ENCODE measurements around the gene MICAL3. TPM values are rescaled to one million over a fixed set of nuclear protein-coding genes. Genes with fewer than 3 reads are reported as not detected.
"Not testable (repeated sequence)": the region's sequence is repeated elsewhere in the genome, so short reads cannot be mapped to it uniquely, and the experiment has no call there.

MICAL3 gene
- total and polyA plus RNA-seq, 4 donors, result 4.4 to 30.7 (median 15.4) TPM

DNA sequence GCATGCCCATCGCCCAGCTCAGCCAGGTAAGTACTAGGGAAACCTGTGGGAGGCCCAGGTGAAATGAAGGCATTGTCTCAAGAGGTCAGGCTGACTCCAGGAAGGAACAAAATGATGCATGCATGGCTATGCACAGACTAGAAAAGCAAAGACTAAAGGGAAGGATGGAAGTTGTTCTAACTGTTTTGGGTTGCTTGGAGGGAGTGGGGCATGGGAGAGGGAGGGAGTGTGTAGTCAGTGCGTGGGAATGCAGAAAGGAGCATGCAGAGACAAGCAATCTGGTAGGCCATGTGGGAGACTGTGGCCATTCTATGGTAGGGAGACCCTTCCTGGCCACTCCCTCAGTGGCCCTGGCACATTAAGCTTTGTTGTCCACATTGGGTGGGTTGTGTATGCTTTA is 2.9 kb downstream of the MICAL3 start:
- ATAC-seq (ENCODE audit: insufficient read depth, low FRiP score) (no peak), DNase-seq (no peak)
- H3K27ac ChIP-seq (ENCODE audit: low read depth in 1 of 2, low read length in 1 of 2), result no peak overlapping the region
- H3K4me1 ChIP-seq (ENCODE audit: control insufficient read depth in 5 of 5, insufficient read depth in 5 of 5, low read length in 5 of 5), result peaks cover 0 to 15% (median 0%) of the 10 kb centered on the region in 5 donors
- no peaks in the 10 kb centered on the region for H3K36me3 ChIP-seq (ENCODE audit: control insufficient read depth in 4 of 4, insufficient read depth in 4 of 4, low read length in 4 of 4)
- no peak overlapping the region for H3K4me3 ChIP-seq
- H3K9me3 ChIP-seq (ENCODE audit: control insufficient read depth in 4 of 4, insufficient read depth in 3 of 4, low read length in 3 of 4), result no peaks in the 10 kb centered on the region
- H3K27me3 ChIP-seq (ENCODE audit: control insufficient read depth in 3 of 3, insufficient read depth in 3 of 3, low read length in 2 of 3), result peaks cover 0 to 7% (median under 1%) of the 10 kb centered on the region in 3 donors
- no peak overlapping the region for H3K9ac ChIP-seq (ENCODE audit: insufficient read depth in 1 of 2, low read length in 2 of 2)
- WGBS, 2 donors, result 92 to 93% methylated on average over 2 of the region's 2 CpGs
- TF ChIP-seq, protein P1, sequence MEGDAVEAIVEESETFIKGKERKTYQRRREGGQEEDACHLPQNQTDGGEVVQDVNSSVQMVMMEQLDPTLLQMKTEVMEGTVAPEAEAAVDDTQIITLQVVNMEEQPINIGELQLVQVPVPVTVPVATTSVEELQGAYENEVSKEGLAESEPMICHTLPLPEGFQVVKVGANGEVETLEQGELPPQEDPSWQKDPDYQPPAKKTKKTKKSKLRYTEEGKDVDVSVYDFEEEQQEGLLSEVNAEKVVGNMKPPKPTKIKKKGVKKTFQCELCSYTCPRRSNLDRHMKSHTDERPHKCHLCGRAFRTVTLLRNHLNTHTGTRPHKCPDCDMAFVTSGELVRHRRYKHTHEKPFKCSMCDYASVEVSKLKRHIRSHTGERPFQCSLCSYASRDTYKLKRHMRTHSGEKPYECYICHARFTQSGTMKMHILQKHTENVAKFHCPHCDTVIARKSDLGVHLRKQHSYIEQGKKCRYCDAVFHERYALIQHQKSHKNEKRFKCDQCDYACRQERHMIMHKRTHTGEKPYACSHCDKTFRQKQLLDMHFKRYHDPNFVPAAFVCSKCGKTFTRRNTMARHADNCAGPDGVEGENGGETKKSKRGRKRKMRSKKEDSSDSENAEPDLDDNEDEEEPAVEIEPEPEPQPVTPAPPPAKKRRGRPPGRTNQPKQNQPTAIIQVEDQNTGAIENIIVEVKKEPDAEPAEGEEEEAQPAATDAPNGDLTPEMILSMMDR (IDR thresholded peaks at IDR 0.05; ENCODE audit: control extremely low read depth, extremely low read depth), result no peak

DNA sequence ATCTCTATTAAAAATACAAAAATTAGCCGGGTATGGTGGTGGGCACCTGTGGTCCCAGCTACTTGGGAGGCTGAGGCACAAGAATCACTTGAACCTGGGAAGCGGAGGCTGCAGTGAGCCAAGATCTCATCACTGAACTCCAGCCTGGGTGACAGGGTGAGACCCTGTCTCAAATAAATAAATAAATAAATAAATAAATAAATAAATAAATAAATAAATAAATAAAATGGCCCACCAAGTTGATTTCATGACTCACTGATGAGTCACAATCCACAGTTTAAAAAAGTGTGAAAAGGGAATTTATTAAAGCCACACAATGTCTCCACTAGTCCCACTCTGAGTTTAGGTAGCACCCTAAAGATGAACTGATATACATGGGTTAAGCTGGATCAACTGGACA is 3.6 kb downstream of the MICAL3 start:
- not testable (repeated sequence) for ATAC-seq (ENCODE audit: insufficient read depth, low FRiP score); H3K36me3 ChIP-seq (ENCODE audit: control insufficient read depth in 4 of 4, insufficient read depth in 4 of 4, low read length in 4 of 4); H3K4me3 ChIP-seq; DNase-seq; H3K27ac ChIP-seq (ENCODE audit: low read depth in 1 of 2, low read length in 1 of 2); H3K27me3 ChIP-seq (ENCODE audit: control insufficient read depth in 3 of 3, insufficient read depth in 3 of 3, low read length in 2 of 3); H3K9me3 ChIP-seq (ENCODE audit: control insufficient read depth in 4 of 4, insufficient read depth in 3 of 4, low read length in 3 of 4); H3K9ac ChIP-seq (ENCODE audit: insufficient read depth in 1 of 2, low read length in 2 of 2)
- 97% methylated on average over 2 of the region's 2 CpGs for WGBS, 2 donors
- H3K4me1 ChIP-seq (ENCODE audit: control insufficient read depth in 5 of 5, insufficient read depth in 5 of 5, low read length in 5 of 5), result peaks cover 0 to 15% (median 0%) of the 10 kb centered on the region in 5 donors

DNA sequence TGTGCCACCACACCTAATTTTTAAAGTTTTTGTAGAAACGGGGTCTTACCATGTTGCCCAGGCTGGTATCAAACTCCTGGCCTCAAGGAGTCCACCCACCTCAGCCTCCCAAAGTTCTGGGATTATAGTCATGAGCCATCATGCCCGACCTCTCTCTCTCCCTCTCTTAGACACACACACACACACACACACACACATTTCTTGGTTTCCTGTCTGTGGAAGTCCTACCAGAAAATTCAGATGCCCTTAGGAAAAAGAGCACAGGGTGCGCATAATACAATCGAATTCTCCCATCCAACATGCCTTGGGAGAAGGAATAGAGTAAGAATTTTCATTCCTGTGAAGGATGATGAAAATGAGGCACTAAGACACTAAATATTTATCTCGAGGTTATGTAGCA is 10.4 kb downstream of the MICAL3 start:
- TF ChIP-seq, protein P1 (IDR thresholded peaks at IDR 0.05; ENCODE audit: control extremely low read depth, extremely low read depth), result no peak
- Histone ChIP-seq H3K27ac (ENCODE audit: low read depth in 1 of 2, low read length in 1 of 2) (no peak overlapping the region), H3K9me3 (ENCODE audit: control insufficient read depth in 4 of 4, insufficient read depth in 3 of 4, low read length in 3 of 4) (no peaks in the 10 kb centered on the region), H3K4me3 (no peak overlapping the region), H3K27me3 (ENCODE audit: control insufficient read depth in 3 of 3, insufficient read depth in 3 of 3, low read length in 2 of 3) (no peaks in the 10 kb centered on the region), H3K9ac (ENCODE audit: insufficient read depth in 1 of 2, low read length in 2 of 2) (no peak overlapping the region), H3K36me3 (ENCODE audit: control insufficient read depth in 4 of 4, insufficient read depth in 4 of 4, low read length in 4 of 4) (no peaks in the 10 kb centered on the region), H3K4me1 (ENCODE audit: control insufficient read depth in 5 of 5, insufficient read depth in 5 of 5, low read length in 5 of 5) (peaks cover 0 to 4% (median 0%) of the 10 kb centered on the region in 5 donors)
- no peak for DNase-seq
- no peak for ATAC-seq (ENCODE audit: insufficient read depth, low FRiP score)
- WGBS, 2 donors, result 71 to 81% methylated on average over 5 of the region's 5 CpGs

DNA sequence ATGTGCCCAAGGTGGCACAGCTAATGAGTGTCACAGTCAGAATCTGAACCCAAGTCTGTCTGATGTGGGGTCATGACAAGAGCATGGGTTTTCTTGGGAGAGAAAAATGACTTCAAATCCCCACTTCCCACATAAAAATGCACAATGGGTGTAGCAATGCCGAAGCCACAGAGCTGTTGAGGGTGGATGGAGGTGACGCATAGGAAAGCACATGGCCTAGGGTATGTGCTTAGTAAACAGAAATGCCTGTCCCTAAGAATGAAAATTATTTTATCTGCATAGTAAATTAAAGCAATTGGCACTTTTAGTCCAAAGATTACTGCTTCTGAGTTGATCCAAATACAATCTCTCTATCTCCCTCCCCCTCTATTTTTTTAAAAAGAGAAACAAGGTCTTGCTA is 10.9 kb downstream of the MICAL3 start:
- no peaks in the 10 kb centered on the region for H3K9me3 ChIP-seq (ENCODE audit: control insufficient read depth in 4 of 4, insufficient read depth in 3 of 4, low read length in 3 of 4)
- no peak overlapping the region for H3K9ac ChIP-seq (ENCODE audit: insufficient read depth in 1 of 2, low read length in 2 of 2)
- no peak for ATAC-seq (ENCODE audit: insufficient read depth, low FRiP score)
- TF ChIP-seq, protein P1 (IDR thresholded peaks at IDR 0.05; ENCODE audit: control extremely low read depth, extremely low read depth), result no peak
- no peak overlapping the region for H3K27ac ChIP-seq (ENCODE audit: low read depth in 1 of 2, low read length in 1 of 2)
- no peaks in the 10 kb centered on the region for H3K36me3 ChIP-seq (ENCODE audit: control insufficient read depth in 4 of 4, insufficient read depth in 4 of 4, low read length in 4 of 4)
- no peak overlapping the region for H3K4me3 ChIP-seq
- 65 to 90% methylated on average over 2 of the region's 2 CpGs for WGBS, 2 donors
- H3K4me1 ChIP-seq (ENCODE audit: control insufficient read depth in 5 of 5, insufficient read depth in 5 of 5, low read length in 5 of 5), result peaks cover 0 to 4% (median 0%) of the 10 kb centered on the region in 5 donors
- no peak for DNase-seq
- no peaks in the 10 kb centered on the region for H3K27me3 ChIP-seq (ENCODE audit: control insufficient read depth in 3 of 3, insufficient read depth in 3 of 3, low read length in 2 of 3)
